B cell (primary cell): Measurements from ENCODE around the gene USPL1. TPM values are rescaled to one million over a fixed set of nuclear protein-coding genes. Genes with fewer than 3 reads are reported as not detected.
A peak's percentile ranks its signal among the peaks of the same experiment; 100 is the strongest.
"Not testable (repeated sequence)": the region's sequence is repeated elsewhere in the genome, so short reads cannot be mapped to it uniquely, and the experiment has no call there.

Source experiments
- ATAC-seq: fragments of 200-7000 bp; cut with Tn5 transposase; one replicate; pipeline ENCODE4 v1.10.0; 2021; ENCODE audit warnings: low read depth, mild to moderate bottlenecking, moderate number of reproducible peaks, moderate library complexity
- CTCF ChIA-PET: fragments of 350-600 bp; sonication (Branson Sonifier 250); formaldehyde crosslinking; loops from one replicate; lab custom pipeline; 2021; ENCODE audit warnings: antibody characterized with exemption, inconsistent platforms; lab: Charles Lee
- POLR2A ChIA-PET: fragments of 350-600 bp; sonication (Branson Sonifier 250); formaldehyde crosslinking; loops from one replicate; lab custom pipeline; 2021; ENCODE audit warnings: antibody characterized with exemption; lab: Charles Lee
- DNase-seq: peaks from one replicate; pipeline ENCODE4 v3.0.0; 2013
- H2AFZ ChIP-seq: 2 replicates; pipeline ENCODE4 v1.6.1; 2012; ENCODE audit warnings: mild to moderate bottlenecking, low read depth, low read length; ENCODE audit not compliant: insufficient read depth, poor library complexity, severe bottlenecking
- H3K27ac ChIP-seq, 2 donors: 1 replicate in 1 of 2; 2 replicates in 1 of 2; pipeline ENCODE4 v1.5.1; 2012 to 2013; ENCODE audit warnings: low read length in 2 of 2, mild to moderate bottlenecking in 2 of 2, moderate library complexity in 1 of 2
- H3K27me3 ChIP-seq, 4 experiments: fragments of 200-600 bp in 1 of 4; sonication (generic) in 1 of 4; replicated peaks in 1 of 4; 1 replicate in 2 of 4; 2 replicates in 2 of 4; pipeline versions ENCODE4 v1.6.1 to v1.7.0; 2013 to 2016; ENCODE audit warnings: low read length in 3 of 4, mild to moderate bottlenecking in 2 of 4, mixed read lengths in 1 of 4, moderate library complexity in 1 of 4; ENCODE audit not compliant: insufficient read depth in 4 of 4, control insufficient read depth in 3 of 4; ENCODE audit errors: control extremely low read depth in 1 of 4
- H3K36me3 ChIP-seq, 2 experiments: replicated peaks in 1 of 2; 1 replicate in 1 of 2; 2 replicates in 1 of 2; pipeline versions ENCODE4 v1.6.1 to v1.7.1; 2013; ENCODE audit warnings: low read length in 1 of 2; ENCODE audit not compliant: insufficient read depth in 2 of 2, control insufficient read depth in 1 of 2; ENCODE audit errors: control extremely low read depth in 1 of 2, extremely low read depth in 1 of 2
- H3K4me1 ChIP-seq, 2 donors: fragments of 200-600 bp in 1 of 2; sonication (generic) in 1 of 2; 1 replicate in 1 of 2; 2 replicates in 1 of 2; pipeline versions ENCODE4 v1.5.1 to v1.6.1; 2013 to 2017; ENCODE audit warnings: low read length in 2 of 2; ENCODE audit not compliant: control insufficient read depth in 2 of 2, insufficient read depth in 2 of 2
- H3K4me2 ChIP-seq: replicated peaks from 2 replicates; pipeline ENCODE3; 2012; ENCODE audit warnings: mild to moderate bottlenecking, low read depth, low read length; ENCODE audit not compliant: poor library complexity, severe bottlenecking
- H3K4me3 ChIP-seq, 5 experiments: fragments of 200-600 bp in 1 of 5; sonication (generic) in 1 of 5; 1 replicate in 3 of 5; 2 replicates in 2 of 5; pipeline versions ENCODE4 v1.5.1 to v1.7.0; 2011 to 2016; ENCODE audit warnings: low read length in 4 of 5, mild to moderate bottlenecking in 4 of 5, low read depth in 2 of 5, control low read depth in 1 of 5, moderate library complexity in 1 of 5; ENCODE audit not compliant: insufficient read depth in 1 of 5; ENCODE audit errors: control extremely low read depth in 1 of 5, extremely low read depth in 1 of 5
- H3K79me2 ChIP-seq: fragments of 200-600 bp; sonication (generic); one replicate; pipeline ENCODE4 v1.6.0; 2016; ENCODE audit warnings: low read length; ENCODE audit not compliant: control insufficient read depth, insufficient read depth
- H3K9ac ChIP-seq: fragments of 200-600 bp; sonication (generic); 2 replicates; pipeline ENCODE4 v1.6.1; 2017; ENCODE audit warnings: mild to moderate bottlenecking, low read length, moderate library complexity
- H3K9me3 ChIP-seq, 3 donors: one replicate each; pipeline versions ENCODE4 v1.6.1 to v1.7.1; 2013; ENCODE audit warnings: low read length in 2 of 3; ENCODE audit not compliant: control insufficient read depth in 2 of 3, insufficient read depth in 1 of 3; ENCODE audit errors: control extremely low read depth in 1 of 3
- H4K20me1 ChIP-seq: 2 replicates; pipeline ENCODE4 v1.6.0; 2012; ENCODE audit warnings: mild to moderate bottlenecking, low read length; ENCODE audit not compliant: insufficient read depth, control insufficient read depth, poor library complexity, severe bottlenecking
- H3K27ac Mint-ChIP-seq: one replicate; pipeline ENCODE4 v1.8.0; 2021; ENCODE audit warnings: mixed read lengths
- H3K27me3 Mint-ChIP-seq: one replicate; pipeline ENCODE4 v1.8.0; 2021; ENCODE audit warnings: mixed read lengths
- H3K4me1 Mint-ChIP-seq: one replicate; pipeline ENCODE4 v1.8.0; 2021; ENCODE audit warnings: mixed read lengths
- H3K4me3 Mint-ChIP-seq: one replicate; pipeline ENCODE4 v1.8.0; 2021; ENCODE audit warnings: mixed read lengths
- H3K9me3 Mint-ChIP-seq: one replicate; pipeline ENCODE4 v1.8.0; 2022; ENCODE audit warnings: mixed read lengths; ENCODE audit not compliant: insufficient read depth
- EZH2 ChIP-seq: IDR thresholded peaks from 2 replicates; pipeline ENCODE4 v1.6.1; 2012; ENCODE audit warnings: borderline replicate concordance, low read depth, mild to moderate bottlenecking, moderate library complexity, low read length; ENCODE audit not compliant: insufficient read depth, poor library complexity, severe bottlenecking
- WGBS: methylation state at CpG from one replicate; pipeline ENCODE4 v1.1.5; 2013; ENCODE audit warnings: missing lambda C conversion rate; ENCODE audit not compliant: insufficient coverage; 5-methylcytosine and 5-hydroxymethylcytosine counted together
- intact Hi-C: fragments of 100-400 bp; cut with micrococcal nuclease; formaldehyde crosslinking; loops from one replicate; pipeline ENCODE4 v1.10.0; 2022
- polyA plus RNA-seq: library from polyadenylated mRNA; depleted of rRNA; stranded (reverse); fragments of >200 nt; gene quantifications from 2 replicates; pipeline ENCODE4 v1.2.3, GENCODE V29; 2012
- total RNA-seq, 2 donors: library from RNA; stranded (reverse); fragments of 120-200 nt in 1 of 2; gene quantifications; 1 replicate in 1 of 2; 2 replicates in 1 of 2; pipeline versions ENCODE4 v1.2.3 to v1.2.4, GENCODE V29; 2013 to 2022
- TF ChIP-seq, protein P1 (sequence below): fragments of 200-600 bp; IDR thresholded peaks from one replicate; pipeline ENCODE4 v1.8.0; 2022; ENCODE audit warnings: antibody characterized with exemption, mild to moderate bottlenecking

USPL1 gene
- total and polyA plus RNA-seq, 2 donors (not counting 1 experiment from before 2014, with no cell fraction given) = 30.2 to 55.8 TPM

- Histone ChIP-seq H3K4me1 (peaks cover 0 to 13% of the 10 kb centered on the region in 2 donors), H3K4me3 (no peak overlapping the region), H2AFZ (no peak overlapping the region), H3K27me3 (no peaks in the 10 kb centered on the region), H3K36me3 (peaks cover 7 to 72% of the 10 kb centered on the region in 2 experiments), H3K4me2 (no peak overlapping the region), H3K27ac (no peak overlapping the region), H4K20me1 (peaks cover 44% of the 10 kb centered on the region), H3K9ac (no peak overlapping the region), H3K79me2 (peaks cover 70% of the 10 kb centered on the region), H3K9me3 (no peaks in the 10 kb centered on the region)
- no peak for TF ChIP-seq EZH2
- TF ChIP-seq, protein P1, sequence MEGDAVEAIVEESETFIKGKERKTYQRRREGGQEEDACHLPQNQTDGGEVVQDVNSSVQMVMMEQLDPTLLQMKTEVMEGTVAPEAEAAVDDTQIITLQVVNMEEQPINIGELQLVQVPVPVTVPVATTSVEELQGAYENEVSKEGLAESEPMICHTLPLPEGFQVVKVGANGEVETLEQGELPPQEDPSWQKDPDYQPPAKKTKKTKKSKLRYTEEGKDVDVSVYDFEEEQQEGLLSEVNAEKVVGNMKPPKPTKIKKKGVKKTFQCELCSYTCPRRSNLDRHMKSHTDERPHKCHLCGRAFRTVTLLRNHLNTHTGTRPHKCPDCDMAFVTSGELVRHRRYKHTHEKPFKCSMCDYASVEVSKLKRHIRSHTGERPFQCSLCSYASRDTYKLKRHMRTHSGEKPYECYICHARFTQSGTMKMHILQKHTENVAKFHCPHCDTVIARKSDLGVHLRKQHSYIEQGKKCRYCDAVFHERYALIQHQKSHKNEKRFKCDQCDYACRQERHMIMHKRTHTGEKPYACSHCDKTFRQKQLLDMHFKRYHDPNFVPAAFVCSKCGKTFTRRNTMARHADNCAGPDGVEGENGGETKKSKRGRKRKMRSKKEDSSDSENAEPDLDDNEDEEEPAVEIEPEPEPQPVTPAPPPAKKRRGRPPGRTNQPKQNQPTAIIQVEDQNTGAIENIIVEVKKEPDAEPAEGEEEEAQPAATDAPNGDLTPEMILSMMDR = no peak
- H3K27me3 Mint-ChIP-seq = no peaks in the 10 kb centered on the region
- ChIA-PET POLR2A (no interaction called here), CTCF (interaction anchor here (0.9 to 1.6 kb wide), 2 partner anchors 21 to 228 kb away, joined by 3 read pairs; no protein-coding TSS in a partner anchor)
- ATAC-seq (no peak), DNase-seq (no peak)
- WGBS = 100% methylated on average over 1 of the region's 4 CpGs
- no peak overlapping the region for H3K4me3 Mint-ChIP-seq
- H3K9me3 Mint-ChIP-seq = no peaks in the 10 kb centered on the region
- peaks cover 28% of the 10 kb centered on the region for H3K4me1 Mint-ChIP-seq
- no peak overlapping the region for H3K27ac Mint-ChIP-seq
- intact Hi-C loops = loop anchor here (10.0 kb wide), 1 partner anchor 165 kb away; no protein-coding TSS in a partner anchor
Observed at GRCh38 chr13:30639671-30640070, 22.0 kb downstream of the USPL1 start.

DNA sequence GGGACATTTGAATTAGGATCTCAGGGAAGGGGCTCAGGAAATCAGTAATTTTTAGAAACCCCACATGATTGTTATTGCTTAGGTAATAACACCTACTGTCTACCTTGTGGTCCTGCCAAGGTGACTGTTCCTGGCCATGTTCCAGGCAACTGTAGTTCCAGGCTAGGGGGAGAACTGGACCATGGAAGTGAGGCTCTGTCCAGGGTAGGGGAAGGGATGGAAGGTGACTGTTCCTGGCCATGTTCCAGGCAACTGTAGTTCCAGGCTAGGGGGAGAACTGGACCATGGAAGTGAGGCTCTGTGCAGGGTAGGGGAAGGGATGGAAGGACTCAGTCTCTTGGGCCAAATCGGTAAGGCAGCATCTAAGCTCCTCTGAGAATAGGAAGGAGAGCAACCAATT, 23.5 kb downstream of the USPL1 start:
- H3K4me3 ChIP-seq = not testable (repeated sequence)

More for the DNA sequence above, 23.5 kb downstream of the USPL1 start:
- peaks cover 59% of the 10 kb centered on the region for H3K79me2 ChIP-seq
- peak overlapping the region; percentile 26 for H3K27ac Mint-ChIP-seq
- H3K4me1 ChIP-seq, POLR2A ChIA-PET, H3K27ac ChIP-seq, H2AFZ ChIP-seq, H3K9ac ChIP-seq, ATAC-seq, H3K27me3 ChIP-seq, H3K4me3 Mint-ChIP-seq, H3K4me2 ChIP-seq, H3K27me3 Mint-ChIP-seq, DNase-seq, H3K9me3 ChIP-seq, H3K9me3 Mint-ChIP-seq: not testable (repeated sequence)
- peaks cover 7 to 73% of the 10 kb centered on the region in 2 experiments for H3K36me3 ChIP-seq
- no CpG with 5 or more reads among the region's 1 CpG for WGBS
- H4K20me1 ChIP-seq = peaks cover 38% of the 10 kb centered on the region
- CTCF ChIA-PET = interaction anchor here (0.6 to 1.4 kb wide), 2 partner anchors 12 to 17 kb away, joined by 3 read pairs; no protein-coding TSS in a partner anchor
- intact Hi-C loops = loop anchor here (10.0 kb wide), 1 partner anchor 164 kb away; no protein-coding TSS in a partner anchor
- peaks cover 20% of the 10 kb centered on the region for H3K4me1 Mint-ChIP-seq
